Stimulated activated CD4-positive, alpha-beta T cell treated with anti-CD3 and anti-CD28 coated beads, Interleukin-4, amount 100 ng/mL, for 24 hours (primary cell): Measurements from ENCODE around the gene ARG2.
"Not testable (repeated sequence)": the region's sequence is repeated elsewhere in the genome, so short reads cannot be mapped to it uniquely, and the experiment has no call there.

Source experiments
- DNase-seq: peaks from one replicate; pipeline ENCODE4 v3.0.0-alpha.2; 2020

ARG2 gene

DNA sequence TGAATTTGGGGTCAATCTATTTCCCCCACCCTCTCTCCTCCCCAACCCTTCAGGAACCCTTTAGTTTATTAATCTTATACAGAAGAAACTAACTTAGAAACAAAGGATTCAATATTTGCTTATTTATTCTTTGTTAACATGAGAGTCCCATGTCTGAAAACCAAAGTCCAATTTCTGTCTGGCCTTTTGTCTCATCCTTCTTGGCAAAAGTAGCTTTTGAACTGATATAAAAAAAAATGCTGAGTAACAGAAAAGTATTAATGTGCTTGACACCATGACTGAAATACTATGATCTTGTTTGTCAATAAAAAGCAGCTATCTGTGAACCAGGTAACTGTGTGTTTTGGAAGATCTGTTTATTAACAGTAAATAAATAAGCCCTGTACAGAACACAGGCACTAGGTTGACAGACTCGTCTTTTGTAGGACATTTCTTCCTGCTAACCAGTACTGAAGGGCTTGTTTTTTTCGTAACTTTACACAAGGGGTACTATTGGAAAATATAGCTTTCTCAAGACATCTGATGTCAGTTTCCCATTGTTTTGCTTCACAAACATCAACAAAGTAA, 30.4 kb upstream of the ARG2 start:
- DNase-seq: no peak

DNA sequence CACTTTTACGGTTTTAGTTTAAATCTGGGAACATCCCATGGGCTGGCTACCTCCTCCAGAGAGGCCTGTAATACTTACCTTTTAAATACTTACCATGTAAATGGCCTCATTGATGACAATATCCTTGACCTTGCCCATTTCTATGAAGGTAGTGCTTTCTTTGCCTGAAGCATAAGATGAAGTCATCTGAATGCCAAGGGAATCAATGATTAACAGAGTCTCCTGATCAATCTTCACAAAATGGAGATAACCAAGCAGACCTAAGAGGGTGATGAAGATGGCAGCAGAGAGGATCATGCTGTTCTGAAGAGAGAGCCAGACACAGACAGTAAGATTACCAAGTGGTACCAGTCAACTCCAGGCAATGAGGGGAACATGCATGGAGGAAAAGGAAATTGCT, 26.1 kb upstream of the ARG2 start:
- DNase-seq: not testable (repeated sequence)

DNA sequence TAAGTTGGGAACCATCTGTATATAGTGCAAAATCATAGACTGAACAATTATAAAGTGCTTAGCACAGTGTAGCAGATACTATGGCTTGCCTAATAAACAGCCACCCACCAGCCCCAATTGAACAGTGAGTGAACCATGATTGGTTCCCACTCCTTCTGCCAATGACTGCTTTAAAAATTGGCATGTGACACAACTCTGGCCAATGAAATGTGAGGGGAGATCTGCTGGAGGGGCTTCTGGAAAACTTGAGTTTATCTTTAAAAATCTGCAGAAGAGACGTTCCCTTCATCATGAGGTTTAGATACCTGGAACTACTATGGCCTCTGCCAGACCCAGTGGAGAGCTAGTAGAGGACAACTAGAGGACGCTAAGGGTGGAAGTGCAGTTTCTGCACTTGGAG, 24.3 kb upstream of the ARG2 start:
- no peak for DNase-seq

DNA sequence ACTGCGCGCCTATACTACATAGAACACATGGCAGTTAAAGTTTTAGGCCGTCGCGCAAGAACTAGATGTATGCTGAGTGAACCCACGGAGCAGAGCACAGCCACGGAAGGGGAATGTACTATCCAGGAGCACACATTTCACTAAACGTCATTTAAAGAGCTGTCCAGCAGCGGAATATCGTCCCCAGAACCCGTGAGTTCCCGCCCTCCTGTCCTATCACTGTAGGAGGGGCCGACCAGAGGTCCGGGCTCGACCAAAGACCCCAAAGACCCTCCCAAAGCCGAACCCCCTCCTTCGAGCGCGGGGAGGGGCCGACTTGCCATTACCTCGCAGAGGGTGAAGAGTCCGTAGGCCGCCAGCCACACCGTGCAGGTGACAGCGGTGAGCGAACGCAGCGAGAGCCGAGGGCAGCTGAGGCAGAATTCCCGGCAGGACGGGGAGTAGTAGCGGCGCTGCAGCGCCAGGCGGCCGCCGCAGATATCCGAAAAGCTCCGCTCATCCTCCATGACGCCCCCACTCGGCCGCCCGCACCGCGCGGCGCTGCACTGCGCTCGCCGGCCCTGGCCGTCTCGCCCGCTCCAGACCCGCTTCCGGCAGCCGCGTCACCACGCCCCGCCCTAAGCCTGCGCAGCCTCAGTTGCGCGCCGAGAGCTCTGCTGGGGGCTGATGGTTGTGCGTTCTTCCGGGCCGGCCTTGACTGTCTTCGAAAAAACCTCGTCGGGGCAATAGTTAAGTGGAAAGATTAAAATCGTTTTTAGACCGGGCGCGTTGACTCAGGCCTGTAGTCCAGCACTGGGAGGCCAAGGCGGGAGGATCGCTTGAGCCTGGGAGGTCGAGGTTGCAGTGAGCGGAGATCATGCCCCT, 19.8 kb upstream of the ARG2 start, which contains the start of gene PIGH:
PIGH (minus strand) TSS at position 571 of the 864 bp plus-strand sequence; CDS start at position 506, 65 bp downstream.
- peak; percentile 94 for DNase-seq

DNA sequence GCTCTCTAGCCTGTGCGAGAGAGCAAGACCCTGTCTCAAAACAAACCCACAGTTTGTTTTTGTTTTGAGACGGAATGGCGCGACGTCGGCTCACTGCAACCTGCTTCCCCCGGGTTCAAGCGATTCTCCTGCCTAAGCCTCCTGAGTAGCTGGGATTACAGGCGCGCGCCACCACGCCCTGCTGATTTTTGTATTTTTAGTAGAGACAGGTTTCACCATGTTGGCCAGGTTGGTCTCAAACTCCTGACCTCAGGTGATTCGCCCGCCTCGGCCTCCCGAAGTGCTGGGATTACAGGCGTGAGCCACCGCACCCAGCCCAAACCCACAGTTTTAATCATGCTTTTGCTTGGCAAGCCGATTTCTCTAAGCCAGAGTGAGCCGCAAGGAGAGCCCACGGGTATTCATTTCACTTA, 19.2 kb upstream of the ARG2 start:
- DNase-seq: not testable (repeated sequence)

DNA sequence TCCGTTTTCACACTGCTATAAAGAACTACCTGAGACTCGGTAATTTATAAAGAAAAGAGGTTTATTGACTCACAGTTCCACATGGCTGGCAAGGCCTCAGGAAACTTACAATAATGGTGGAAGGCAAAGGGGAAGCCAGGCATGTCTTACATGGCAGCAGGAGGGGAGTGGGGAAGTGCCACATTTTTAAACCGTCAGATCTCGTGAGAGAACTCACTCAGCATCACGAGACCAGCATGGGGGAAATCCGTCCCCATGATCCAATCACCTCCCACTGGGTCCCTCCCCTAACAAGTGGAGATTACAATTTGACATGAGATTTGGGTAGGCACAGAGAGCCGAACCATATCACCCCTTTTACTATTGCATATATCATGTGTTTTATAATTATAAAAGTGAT, 17.6 kb upstream of the ARG2 start:
- no peak for DNase-seq

DNA sequence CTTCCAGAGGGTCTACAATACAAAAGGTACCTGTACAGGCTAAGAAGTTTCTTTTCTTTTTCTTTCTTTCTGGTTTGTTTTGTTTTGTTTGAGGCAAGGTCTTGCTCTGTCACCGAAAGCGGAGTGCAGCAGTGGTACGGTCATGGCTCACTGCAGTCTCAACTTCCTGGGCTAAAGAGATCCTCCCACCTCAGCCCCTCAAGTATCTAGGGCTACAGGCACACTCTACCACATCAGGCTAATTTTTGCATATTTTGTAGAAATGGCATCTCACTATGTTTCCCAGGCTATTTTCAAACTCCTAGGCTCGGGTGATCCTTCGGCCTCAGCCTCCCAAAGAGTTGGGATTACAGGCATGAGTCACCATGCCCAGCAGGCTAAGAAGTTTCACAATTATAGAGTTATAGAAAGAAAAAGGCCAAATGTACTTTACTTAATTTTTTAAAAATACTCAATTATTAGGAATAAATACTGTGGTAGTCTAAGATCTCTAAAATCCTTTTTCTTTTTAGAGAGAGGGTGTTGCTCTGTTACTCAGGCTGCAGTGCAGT, 16.6 kb upstream of the ARG2 start:
- DNase-seq: no peak

DNA sequence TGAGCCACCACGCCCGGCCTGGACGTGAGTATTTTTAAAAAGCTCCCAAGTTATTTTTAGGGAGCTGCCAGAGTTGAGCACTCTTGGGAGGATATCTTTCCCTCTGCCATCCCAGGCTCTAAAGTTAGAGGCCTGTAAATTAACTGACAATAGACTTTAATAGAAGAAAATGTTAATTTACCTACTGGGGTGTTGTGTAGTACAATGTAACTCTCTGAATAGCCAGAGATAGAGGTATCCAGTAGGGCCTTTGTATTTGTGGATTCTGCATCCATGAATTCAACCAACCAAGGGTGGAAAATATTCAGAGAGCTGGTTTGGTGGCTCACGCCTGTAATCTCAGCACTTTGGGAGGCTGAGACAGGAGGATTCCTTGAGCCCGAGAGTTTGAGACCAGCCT, 12.1 kb upstream of the ARG2 start:
- no peak for DNase-seq

DNA sequence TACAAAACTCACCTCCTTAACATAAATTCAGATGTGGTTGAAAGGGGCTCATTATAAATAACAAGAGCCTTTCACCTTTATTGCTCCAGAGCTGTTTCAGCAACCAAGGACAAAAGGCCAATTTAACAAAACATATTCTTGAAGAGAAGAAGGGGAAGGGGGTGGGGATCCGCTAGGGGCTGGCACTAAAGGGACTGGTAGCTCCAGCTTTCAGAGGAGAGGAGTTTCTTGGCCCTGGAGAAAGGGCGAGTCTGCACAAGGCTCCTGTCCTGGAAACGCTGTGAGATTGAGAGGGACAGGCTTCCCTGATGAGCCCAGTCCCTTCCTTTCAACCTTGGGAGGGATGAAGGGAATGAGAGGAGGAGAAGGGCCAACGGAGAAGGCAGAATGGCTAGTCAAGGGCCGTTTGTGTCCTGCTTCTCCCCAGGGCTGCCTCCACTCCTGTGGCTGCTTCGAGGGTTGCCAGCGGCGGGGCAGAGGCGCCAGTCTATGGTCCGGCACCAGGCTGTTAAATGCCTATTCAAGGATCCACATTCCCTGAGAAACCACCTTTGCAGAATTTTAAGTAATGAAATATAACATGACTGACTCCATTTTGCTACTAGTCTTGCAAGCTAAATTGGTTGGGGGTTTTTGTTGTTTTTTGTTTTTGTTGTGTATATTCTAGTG, 9.9 kb upstream of the ARG2 start:
- DNase-seq: no peak

DNA sequence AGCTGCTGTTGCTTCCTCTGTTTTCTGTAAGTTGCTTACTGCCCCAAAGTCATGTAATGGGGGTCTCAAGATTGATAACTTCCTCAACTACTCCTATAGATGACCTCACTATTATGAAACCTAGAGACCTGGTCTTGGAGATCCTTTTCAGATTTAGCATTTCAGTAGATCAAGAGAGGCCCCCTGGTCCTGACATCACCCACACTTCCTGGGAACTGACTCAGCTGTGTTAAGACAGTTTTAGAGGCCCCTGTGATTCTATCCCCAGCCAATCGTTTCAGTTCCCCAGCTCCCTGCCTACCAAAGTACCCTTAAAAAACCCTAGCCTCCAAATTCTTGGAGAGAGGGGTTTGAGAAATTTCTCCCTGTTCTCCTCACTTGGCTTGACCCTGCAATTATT, 9.2 kb upstream of the ARG2 start:
- no peak for DNase-seq

DNA sequence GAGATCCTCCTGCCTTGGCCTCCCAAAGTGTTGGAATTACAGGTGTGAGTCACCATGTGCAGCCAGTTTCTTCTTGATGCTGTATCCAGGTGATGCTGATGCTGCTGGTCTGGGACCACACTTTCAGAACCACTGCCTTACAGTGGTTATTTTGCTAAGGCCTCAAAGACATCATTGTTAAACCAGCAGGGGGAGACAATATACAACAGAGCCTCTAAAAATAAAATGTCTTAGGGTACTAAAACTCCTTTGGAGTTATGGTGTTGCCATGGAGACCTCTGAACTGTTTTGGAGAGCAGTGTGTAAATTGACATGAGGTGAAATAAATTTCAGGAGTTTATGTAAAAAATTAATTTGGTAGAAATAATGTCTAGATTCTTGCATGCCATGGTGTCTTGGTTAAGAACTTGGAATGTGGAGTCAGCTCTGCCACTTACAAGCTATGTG, 1.1 kb upstream of the ARG2 start:
- DNase-seq: peak; percentile 17

DNA sequence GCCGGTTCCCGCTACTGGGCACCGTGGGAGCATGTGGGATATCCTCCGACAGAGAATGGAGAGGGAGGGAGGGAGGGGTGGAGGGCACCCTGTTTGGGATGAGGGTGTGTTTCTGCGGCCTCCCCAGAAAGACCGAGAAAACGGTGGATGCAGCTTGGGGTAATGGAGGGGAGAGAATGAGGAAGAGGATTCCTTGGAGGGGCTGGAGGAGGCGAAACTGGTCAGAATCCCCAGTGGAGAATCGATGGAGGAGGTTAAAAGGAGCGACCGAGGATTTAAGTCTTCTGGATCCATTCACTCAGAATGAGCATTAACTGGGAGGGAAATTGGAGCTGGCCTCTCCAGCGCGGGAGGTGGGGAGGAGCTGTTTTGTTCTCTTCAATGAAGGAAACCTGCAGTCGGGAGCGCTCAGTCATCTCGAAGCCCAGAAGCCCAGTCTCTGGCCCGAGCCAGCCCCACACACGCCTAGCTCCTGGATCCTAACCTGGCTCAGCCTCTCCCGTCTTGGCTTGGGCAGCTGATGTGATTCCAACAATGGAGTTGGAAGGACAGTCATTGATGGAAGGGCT, 581 bp downstream of the ARG2 start:
- DNase-seq: no peak

DNA sequence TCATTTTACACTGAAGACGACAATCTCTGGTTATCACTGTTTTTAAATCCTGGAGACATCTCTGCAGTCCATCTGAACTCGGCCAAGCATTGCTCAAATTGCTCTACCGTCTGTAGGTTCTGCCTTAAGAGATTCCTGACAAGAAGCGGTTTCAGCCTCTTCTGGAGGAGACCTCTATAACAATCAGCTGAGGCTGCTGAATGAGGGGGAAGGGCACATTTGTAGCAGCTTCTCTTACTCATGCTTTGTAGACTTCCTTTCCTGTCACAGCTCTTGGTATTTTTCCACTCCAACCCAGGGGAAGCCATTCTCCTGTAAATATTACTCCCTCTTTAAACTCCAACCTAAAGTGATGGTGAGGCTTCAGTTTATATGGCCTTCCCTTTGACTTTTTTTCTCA, 3.0 kb downstream of the ARG2 start:
- DNase-seq: no peak

DNA sequence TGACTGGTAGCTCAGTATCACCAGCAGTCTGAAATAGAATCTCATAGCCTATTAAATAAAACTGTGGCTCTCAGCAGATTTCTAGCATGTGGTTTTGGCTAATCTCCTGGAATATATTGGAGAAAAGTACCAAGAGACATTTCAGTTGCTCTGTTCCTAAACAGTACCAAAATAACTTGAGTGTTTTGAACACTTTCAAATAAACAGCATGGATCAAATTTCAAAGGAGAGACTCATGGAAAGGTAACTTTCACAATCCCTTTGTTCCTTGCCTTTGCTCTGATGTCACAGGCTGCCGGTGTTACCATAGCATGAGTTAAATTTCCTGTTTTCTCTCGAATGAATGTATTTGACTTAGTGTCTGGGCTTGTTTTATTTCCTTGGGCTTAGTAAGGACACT, 3.4 kb downstream of the ARG2 start:
- no peak for DNase-seq

DNA sequence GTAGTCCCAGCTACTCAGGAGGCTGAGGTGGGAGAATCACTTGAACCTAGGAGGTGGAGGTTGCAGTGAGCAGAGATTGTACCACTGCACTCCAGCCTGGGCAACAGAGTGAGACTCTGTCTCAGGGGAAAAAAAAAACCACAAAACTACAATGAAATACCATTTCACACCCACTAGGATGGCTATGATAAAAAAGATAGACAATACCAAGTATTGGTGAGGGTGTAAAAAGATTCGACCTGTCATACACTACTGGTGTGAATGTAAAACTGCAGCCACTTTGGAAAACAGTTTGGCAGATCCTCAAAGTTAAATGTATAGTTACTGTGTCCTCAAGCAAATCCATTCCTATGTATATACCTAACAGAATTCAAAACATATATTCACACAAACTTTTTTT, 6.4 kb downstream of the ARG2 start:
- not testable (repeated sequence) for DNase-seq

DNA sequence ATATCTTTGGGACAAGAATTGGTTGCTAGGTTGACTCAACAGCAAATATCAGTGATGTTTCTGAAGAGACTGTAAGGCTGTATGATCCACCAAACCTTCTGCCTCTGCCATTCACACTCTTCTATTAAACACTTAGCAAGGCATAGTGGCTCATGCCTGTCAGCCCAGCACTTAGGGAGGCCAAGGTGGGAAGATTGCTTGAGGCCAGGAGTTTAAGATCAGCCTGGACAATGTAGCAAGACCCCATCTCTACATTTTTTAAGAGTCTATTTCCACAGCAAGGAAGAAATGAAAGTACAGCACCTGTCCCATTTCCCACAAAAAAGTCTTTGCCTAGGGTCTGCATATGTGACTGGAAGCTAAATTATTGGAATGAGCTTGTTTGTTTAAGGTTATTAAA, 7.8 kb downstream of the ARG2 start:
- DNase-seq: no peak

DNA sequence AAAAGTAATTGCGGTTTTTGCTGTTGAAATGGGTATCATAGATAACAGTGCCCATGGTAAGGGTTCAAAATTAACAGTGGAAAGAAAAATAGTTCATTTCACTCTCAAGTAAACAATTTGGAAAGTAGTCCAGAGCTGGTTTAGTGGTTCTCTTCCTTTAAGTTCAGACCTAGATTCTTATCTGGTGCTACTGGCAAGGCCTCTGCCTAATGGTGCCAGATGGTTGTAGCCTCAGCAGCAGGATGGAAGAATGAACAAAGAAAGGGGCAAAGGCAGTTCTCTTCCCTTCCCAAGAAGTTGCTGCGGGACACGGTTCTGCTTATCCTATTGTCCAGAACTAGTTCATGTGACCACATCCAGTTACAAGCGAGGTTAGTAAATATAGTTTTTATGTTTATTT, 10.5 kb downstream of the ARG2 start:
- DNase-seq: no peak

DNA sequence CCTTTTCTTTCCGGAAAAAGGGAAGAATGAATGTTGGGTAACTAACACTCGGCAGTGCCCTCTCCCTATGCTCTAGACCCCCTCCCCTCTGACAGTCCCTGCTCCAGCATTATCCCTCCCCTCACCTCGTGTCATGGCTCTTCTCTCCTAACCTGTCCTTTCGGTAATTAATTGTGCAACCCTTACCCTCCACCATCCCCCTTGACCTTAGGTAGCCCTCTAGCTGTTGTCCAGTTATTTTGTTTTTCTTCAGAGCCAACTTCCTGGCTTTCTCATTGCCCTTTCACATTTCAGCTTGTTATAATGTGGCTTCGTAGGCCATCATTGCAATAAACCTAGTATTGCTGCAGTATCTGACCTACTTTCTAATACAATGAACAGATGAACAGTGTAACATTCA, 11.2 kb downstream of the ARG2 start:
- no peak for DNase-seq

DNA sequence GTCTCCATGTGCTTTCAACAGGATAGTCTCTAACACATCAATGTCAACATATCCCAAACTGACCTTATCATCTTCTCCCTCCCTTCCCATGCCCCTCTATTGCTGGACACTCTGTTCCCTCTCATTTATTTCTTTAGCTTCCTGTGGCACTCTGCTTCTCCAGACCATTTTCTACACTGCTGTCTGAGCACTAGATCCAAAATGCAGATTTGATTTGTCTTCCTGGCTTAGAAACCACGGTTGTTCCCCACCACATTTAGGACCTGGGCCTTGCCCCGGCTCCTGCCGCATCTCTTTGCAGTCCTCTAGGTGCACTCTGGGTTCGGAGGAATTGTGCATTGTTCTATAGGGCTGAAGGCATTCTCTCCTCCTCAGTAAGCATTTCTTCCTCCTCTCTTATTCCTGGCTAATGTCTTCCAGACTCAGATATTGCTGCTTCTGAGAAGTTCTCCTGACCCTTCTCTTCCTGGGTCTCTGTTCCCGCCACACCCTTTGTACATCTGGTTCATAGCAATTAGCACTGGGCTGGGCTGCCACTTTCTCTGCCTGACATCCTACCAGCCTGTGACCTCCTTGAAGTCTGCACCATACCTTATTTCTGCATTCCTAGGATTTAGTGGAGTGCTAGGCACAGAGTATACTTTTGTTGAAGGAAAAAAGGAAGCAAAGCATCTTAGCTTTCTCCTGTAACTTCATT, 13.9 kb downstream of the ARG2 start:
- no peak for DNase-seq

DNA sequence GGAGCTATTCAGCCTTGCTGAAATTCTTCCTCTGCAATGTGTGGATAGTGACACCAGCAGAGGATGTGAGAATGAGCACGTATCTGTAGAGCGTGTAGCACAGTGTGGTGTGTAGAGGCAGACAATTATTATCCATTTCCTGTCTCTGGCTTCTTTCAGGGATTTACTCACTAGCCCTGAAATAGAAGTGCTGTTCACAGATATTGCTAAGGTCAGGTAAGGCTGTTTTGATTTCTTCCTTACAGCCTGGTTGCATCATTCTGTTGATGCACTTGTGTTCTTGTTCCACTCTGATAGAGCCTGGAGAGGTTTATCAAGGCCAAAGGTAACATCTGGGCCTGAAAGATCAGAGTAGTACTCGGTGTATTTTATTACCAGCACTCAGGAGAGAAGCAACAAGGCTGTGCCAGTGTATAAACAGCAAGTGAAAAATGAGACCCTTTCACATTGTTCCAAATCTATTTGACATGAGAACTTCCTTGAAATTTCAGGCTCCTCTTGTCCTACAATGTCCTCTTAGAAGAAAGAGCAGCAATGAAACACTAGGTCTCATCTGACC, 16.7 kb downstream of the ARG2 start:
- no peak for DNase-seq

DNA sequence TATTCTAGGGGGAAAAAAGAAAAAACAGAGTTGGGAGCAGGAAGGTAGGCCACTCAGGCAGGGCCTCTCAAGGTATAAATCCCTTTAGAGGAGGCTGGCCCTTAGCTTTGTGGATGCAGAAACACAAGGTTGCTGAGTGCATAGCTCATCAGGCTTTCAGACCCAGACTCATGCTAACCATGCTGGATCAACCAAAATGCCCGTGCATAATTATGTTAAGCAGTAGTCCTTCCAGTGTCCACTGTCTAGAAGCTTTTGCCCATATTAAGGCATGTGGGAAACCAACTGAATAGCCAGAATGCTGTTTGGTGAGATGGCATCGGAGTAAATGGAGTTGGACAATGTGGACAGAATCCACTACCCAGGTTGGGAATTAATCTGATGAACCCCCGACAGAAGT, 18.9 kb downstream of the ARG2 start:
- DNase-seq: no peak

DNA sequence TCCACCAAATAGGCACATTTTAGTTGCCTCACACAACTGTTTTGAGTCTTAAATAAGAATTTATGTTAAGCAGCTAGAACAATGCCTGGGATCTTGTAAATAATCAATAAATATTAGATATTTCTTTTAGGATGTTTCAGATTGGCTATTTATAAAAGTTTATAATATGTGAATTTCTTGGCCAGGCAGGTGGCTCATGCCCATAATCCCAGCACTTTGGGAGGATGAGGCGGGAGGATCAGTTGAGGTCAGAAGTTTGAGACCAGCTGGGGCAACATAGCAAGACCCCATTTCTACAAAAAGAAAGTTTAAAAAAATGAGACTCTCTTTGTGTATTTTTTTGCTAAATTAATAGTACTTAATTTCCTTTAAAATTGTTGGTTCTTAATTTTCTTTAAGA, 21.8 kb downstream of the ARG2 start:
- no peak for DNase-seq
